ENCODE measurements around the gene FOXA1. TPM values are rescaled to one million over a fixed set of nuclear protein-coding genes. Genes with fewer than 3 reads are reported as not detected.

FOXA1 gene
- total and polyA plus RNA-seq, 9 of the 15 experiments (the other 6 are each of a cell fraction or from before 2014, with no cell fraction given) = 0.20 to 3.0 (median 1.3) TPM

DNA sequence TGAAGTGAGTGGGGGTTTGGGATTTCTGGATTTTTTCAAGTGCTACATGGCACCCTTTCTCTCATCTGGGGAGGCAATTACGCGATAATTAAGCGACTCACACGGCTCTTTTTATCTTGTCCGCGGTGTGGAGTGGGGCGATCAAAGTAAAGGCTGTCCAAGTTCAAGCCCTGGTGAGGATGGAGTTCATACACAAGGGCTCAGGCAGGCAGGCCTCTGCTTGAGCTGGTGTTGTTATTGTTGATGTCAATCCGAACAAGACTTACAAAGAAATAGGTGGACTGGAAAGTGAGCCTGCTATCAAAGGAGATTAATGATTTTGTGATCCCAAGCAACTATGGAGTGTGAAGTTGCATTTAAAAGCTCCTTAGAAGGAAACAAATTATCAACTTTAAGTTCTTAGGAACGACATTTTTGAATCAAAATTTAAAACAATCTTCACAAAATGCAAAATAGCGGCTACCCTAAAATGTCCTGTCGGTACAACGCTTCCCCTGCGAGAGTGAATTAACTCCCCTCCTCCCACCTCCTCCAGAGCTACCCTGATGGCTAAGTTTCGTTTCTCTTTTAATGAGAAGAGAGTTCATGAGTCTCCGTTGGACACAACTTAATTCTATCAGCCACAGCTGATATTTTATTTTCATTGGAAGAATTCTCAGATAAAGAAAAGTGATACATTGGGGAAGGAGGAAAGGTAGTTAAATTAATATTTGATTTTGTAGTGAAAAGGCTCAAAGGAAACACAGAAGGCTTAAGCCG, 5.9 kb downstream of the FOXA1 start (continued):
- TF ChIP-seq, protein P1, sequence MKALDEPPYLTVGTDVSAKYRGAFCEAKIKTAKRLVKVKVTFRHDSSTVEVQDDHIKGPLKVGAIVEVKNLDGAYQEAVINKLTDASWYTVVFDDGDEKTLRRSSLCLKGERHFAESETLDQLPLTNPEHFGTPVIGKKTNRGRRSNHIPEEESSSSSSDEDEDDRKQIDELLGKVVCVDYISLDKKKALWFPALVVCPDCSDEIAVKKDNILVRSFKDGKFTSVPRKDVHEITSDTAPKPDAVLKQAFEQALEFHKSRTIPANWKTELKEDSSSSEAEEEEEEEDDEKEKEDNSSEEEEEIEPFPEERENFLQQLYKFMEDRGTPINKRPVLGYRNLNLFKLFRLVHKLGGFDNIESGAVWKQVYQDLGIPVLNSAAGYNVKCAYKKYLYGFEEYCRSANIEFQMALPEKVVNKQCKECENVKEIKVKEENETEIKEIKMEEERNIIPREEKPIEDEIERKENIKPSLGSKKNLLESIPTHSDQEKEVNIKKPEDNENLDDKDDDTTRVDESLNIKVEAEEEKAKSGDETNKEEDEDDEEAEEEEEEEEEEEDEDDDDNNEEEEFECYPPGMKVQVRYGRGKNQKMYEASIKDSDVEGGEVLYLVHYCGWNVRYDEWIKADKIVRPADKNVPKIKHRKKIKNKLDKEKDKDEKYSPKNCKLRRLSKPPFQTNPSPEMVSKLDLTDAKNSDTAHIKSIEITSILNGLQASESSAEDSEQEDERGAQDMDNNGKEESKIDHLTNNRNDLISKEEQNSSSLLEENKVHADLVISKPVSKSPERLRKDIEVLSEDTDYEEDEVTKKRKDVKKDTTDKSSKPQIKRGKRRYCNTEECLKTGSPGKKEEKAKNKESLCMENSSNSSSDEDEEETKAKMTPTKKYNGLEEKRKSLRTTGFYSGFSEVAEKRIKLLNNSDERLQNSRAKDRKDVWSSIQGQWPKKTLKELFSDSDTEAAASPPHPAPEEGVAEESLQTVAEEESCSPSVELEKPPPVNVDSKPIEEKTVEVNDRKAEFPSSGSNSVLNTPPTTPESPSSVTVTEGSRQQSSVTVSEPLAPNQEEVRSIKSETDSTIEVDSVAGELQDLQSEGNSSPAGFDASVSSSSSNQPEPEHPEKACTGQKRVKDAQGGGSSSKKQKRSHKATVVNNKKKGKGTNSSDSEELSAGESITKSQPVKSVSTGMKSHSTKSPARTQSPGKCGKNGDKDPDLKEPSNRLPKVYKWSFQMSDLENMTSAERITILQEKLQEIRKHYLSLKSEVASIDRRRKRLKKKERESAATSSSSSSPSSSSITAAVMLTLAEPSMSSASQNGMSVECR (CRISPR knock-in tag; IDR thresholded peaks at IDR 0.05) = no peak
- TF ChIP-seq ZNF655 (CRISPR knock-in tag; IDR thresholded peaks at IDR 0.05) (no peak), ZKSCAN3 (CRISPR knock-in tag; IDR thresholded peaks at IDR 0.05) (no peak), PYGO2 (tag; IDR thresholded peaks at IDR 0.05) (no peak), GTF2A2 (tag; IDR thresholded peaks at IDR 0.05) (no peak), RBM14 (IDR thresholded peaks at IDR 0.05; ENCODE audit: borderline replicate concordance, insufficient read depth, low read depth, low read length) (no peak), RBM34 (IDR thresholded peaks at IDR 0.05; ENCODE audit: borderline replicate concordance, insufficient read depth, low read length) (no peak), STAT5A (IDR thresholded peaks at IDR 0.05; ENCODE audit: borderline replicate concordance, low read length) (no peak)
- TF ChIP-seq, protein P2, sequence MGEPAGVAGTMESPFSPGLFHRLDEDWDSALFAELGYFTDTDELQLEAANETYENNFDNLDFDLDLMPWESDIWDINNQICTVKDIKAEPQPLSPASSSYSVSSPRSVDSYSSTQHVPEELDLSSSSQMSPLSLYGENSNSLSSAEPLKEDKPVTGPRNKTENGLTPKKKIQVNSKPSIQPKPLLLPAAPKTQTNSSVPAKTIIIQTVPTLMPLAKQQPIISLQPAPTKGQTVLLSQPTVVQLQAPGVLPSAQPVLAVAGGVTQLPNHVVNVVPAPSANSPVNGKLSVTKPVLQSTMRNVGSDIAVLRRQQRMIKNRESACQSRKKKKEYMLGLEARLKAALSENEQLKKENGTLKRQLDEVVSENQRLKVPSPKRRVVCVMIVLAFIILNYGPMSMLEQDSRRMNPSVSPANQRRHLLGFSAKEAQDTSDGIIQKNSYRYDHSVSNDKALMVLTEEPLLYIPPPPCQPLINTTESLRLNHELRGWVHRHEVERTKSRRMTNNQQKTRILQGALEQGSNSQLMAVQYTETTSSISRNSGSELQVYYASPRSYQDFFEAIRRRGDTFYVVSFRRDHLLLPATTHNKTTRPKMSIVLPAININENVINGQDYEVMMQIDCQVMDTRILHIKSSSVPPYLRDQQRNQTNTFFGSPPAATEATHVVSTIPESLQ (CRISPR knock-in tag; IDR thresholded peaks at IDR 0.05) = no peak
